Bronchial epithelial cell (primary cell): Measurements from ENCODE around the gene RNF130. TPM values are rescaled to one million over a fixed set of nuclear protein-coding genes. Genes with fewer than 3 reads are reported as not detected.

Source experiments
- DNase-seq: peaks from one replicate; pipeline ENCODE4 v3.0.0-alpha.2; 2010; ENCODE audit warnings: low read depth
- FAIRE-seq: peaks from 2 replicates; lab custom pipeline; 2011; peaks lifted over from hg19 to GRCh38; lab: Jason Lieb, UNC
- H3K27me3 ChIP-seq: 2 replicates; pipeline ENCODE4 v1.5.1; 2011; ENCODE audit warnings: low read length; ENCODE audit not compliant: control insufficient read depth, insufficient read depth
- H3K36me3 ChIP-seq: 2 replicates; pipeline ENCODE4 v1.5.1; 2011; ENCODE audit warnings: low read length; ENCODE audit not compliant: control insufficient read depth, insufficient read depth
- H3K4me3 ChIP-seq: 2 replicates; pipeline ENCODE4 v1.5.1; 2011; ENCODE audit warnings: mild to moderate bottlenecking, low read depth, low read length, control low read depth
- CTCF ChIP-seq: IDR thresholded peaks from 2 replicates; pipeline ENCODE4 v1.5.1; 2011; ENCODE audit warnings: mild to moderate bottlenecking, moderate library complexity, low read length, control low read depth, inconsistent platforms; ENCODE audit not compliant: insufficient read depth, severe bottlenecking
- total RNA-seq: library from RNA; depleted of rRNA; stranded (reverse); fragments of >200 nt; gene quantifications from 2 replicates; pipeline ENCODE4 v1.2.1, GENCODE V29; 2014

Gene RNF130
- total RNA-seq, 1 donor from 2014 or later: 16.8 TPM

GRCh38 chr5:179913461-179913860 lies 158.1 kb downstream of the RNF130 start:
- H3K36me3 ChIP-seq: no peaks in the 10 kb centered on the region
- H3K27me3 ChIP-seq: no peaks in the 10 kb centered on the region
- TF ChIP-seq CTCF: no peak
- DNase-seq (no peak), FAIRE-seq (no peak)
- no peak overlapping the region for H3K4me3 ChIP-seq

GRCh38 chr5:179912951-179913350 lies 158.6 kb downstream of the RNF130 start:
- H3K36me3 ChIP-seq: no peaks in the 10 kb centered on the region
- no peaks in the 10 kb centered on the region for H3K27me3 ChIP-seq
- no peak for TF ChIP-seq CTCF
- no peak for FAIRE-seq
- DNase-seq: no peak
- H3K4me3 ChIP-seq: no peak overlapping the region

- Histone ChIP-seq H3K36me3 (no peaks in the 10 kb centered on the region), H3K27me3 (no peaks in the 10 kb centered on the region), H3K4me3 (no peak overlapping the region)
- DNase-seq (no peak), FAIRE-seq (no peak)
- TF ChIP-seq CTCF: no peak
These were observed 159.2 kb downstream of the RNF130 start for GRCh38 chr5:179912386-179912785.

GRCh38 chr5:179909224-179909623 lies 162.3 kb downstream of the RNF130 start:
- no peak for DNase-seq
- Histone ChIP-seq H3K36me3 (peaks cover 6% of the 10 kb centered on the region), H3K4me3 (no peak overlapping the region), H3K27me3 (no peaks in the 10 kb centered on the region)
- FAIRE-seq: no peak
- TF ChIP-seq CTCF: no peak

GRCh38 chr5:179908528-179908927 lies 163.0 kb downstream of the RNF130 start:
- H3K27me3 ChIP-seq: no peaks in the 10 kb centered on the region
- no peak overlapping the region for H3K4me3 ChIP-seq
- FAIRE-seq (no peak), DNase-seq (no peak)
- peak; percentile 1 for TF ChIP-seq CTCF
- H3K36me3 ChIP-seq: peaks cover 10% of the 10 kb centered on the region
